ENCODE results near the gene MAP3K15. TPM values are rescaled to one million over a fixed set of nuclear protein-coding genes. Genes with fewer than 3 reads are reported as not detected.

Gene MAP3K15
- total and polyA plus RNA-seq, 10 of the 15 experiments (the other 5 are each of a cell fraction or from before 2014, with no cell fraction given): 0.03 to 0.16 TPM; not detected in 8

DNA sequence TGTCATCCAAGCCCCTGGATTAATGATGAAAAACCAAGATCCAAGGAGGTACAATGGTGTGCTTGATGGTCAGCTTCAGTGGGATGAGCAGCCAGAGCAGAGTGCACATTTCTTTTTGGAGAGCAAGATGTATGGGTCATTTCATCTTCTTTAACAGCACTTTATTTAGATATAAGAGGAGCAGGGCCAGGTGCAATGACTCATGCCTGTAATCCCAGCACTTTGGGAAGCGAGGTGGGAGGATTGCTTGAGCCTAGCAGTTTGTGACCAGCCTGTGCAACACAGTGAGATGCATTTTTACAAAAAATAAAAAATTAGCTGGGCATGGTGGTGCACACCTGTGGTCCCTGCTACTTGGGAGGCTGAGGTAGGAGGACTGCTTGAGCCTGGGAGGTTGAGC is 45.3 kb upstream of the MAP3K15 start:
- Histone ChIP-seq H3K36me3 (ENCODE audit: control insufficient read depth in 2 of 2, insufficient read depth in 2 of 2, low read length in 1 of 2) (peaks cover 0 to 3% of the 10 kb centered on the region in 2 experiments; a peak in 2 of 4 replicates), H3K4me1 (ENCODE audit: control insufficient read depth, insufficient read depth, low read length) (peaks cover 19% of the 10 kb centered on the region), H3K27ac (ENCODE audit: control insufficient read depth, insufficient read depth) (no peak overlapping the region), H3K9me3 (replicated peaks; ENCODE audit: control insufficient read depth, insufficient read depth, low read length) (no peaks in the 10 kb centered on the region), H3K79me2 (ENCODE audit: control insufficient read depth, insufficient read depth, low read length) (no peaks in the 10 kb centered on the region), H4K20me1 (ENCODE audit: control insufficient read depth, insufficient read depth) (no peaks in the 10 kb centered on the region; the same call in 1 of the 2 replicates), H3K27me3 (replicated peaks in 1 of 2; ENCODE audit: control insufficient read depth in 2 of 2, insufficient read depth in 2 of 2, low read length in 1 of 2) (no peaks in the 10 kb centered on the region), H3K4me3 (no peak overlapping the region), H2AFZ (ENCODE audit: control insufficient read depth, low read depth, low read length) (no peak overlapping the region), H3K9ac (ENCODE audit: control insufficient read depth, insufficient read depth, low read length) (no peak overlapping the region), H3K4me2 (ENCODE audit: control insufficient read depth, insufficient read depth) (no peak overlapping the region)
- FAIRE-seq (no peak), DNase-seq (ENCODE audit: low read depth, low spot score) (no peak), ATAC-seq (no peak)
- RAD21 ChIA-PET (ENCODE audit: unreplicated experiment): no interaction called here
- CTCF ChIA-PET: no interaction called here
- no TSS peak for BruUV-seq (replicated peaks)
- SMC1A ChIA-PET (ENCODE audit: uncharacterized antibody, unreplicated experiment): interaction anchor here (1.2 kb wide), 1 partner anchor 9 kb away, joined by 3 read pairs; no protein-coding TSS in a partner anchor
- TF ChIP-seq RB1 (IDR thresholded peaks at IDR 0.05; ENCODE audit: borderline replicate concordance) (no peak), TARDBP (IDR thresholded peaks at IDR 0.05; ENCODE audit: borderline replicate concordance) (no peak), SMC3 (IDR thresholded peaks at IDR 0.05; ENCODE audit: borderline replicate concordance, low read length) (no peak), KAT2A (conservative IDR thresholded peaks at IDR 0.05; ENCODE audit: control insufficient read depth, low read depth, low read length) (no peak), ASH2L (IDR thresholded peaks at IDR 0.05; ENCODE audit: borderline replicate concordance, low read depth) (no peak), JUND (IDR thresholded peaks at IDR 0.05; ENCODE audit: low read depth, low read length) (no peak), ZNF274 (IDR thresholded peaks at IDR 0.05; ENCODE audit: insufficient read depth, insufficient read length) (no peak), FOXM1 (IDR thresholded peaks at IDR 0.05; ENCODE audit: low read depth, low read length) (no peak), BRCA1 (IDR thresholded peaks at IDR 0.05; ENCODE audit: low read depth, low read length) (no peak), RUNX3 (IDR thresholded peaks at IDR 0.05; ENCODE audit: low read length) (no peak), MTA3 (IDR thresholded peaks at IDR 0.05; ENCODE audit: borderline replicate concordance, low read length) (no peak), BCL11A (IDR thresholded peaks at IDR 0.05; ENCODE audit: low read depth, low read length) (no peak), NFYA (IDR thresholded peaks at IDR 0.05; ENCODE audit: borderline replicate concordance, low read depth, low read length) (no peak), BCL3 (IDR thresholded peaks at IDR 0.05; ENCODE audit: borderline replicate concordance, insufficient read depth, low read depth, low read length, poor library complexity, severe bottlenecking) (no peak)
- intact Hi-C loops (cut with micrococcal nuclease; ENCODE audit: unreplicated experiment): no loop called here
- 60% methylated on average over 1 of the region's 1 CpG for WGBS (ENCODE audit: insufficient coverage, insufficient replicate concordance, low lambda C conversion rate, missing lambda C conversion rate)
- in situ Hi-C loops (cut with MboI): no loop called here
- POLR2A ChIA-PET: no interaction called here
